GM19395 (cell line): Measurements from ENCODE around the gene UGT1A5.

Source experiments
- ATAC-seq: cut with Tn5 transposase; IDR thresholded peaks from one replicate; pipeline ENCODE4 v1.9.1; 2021; ENCODE audit warnings: mild to moderate bottlenecking, moderate library complexity; ENCODE audit not compliant: unreplicated experiment

Gene UGT1A5

GRCh38 chr2:233712611-233713261 is at the start of gene UGT1A5:
Gene UGT1A5 (plus strand): TSS chr2:233712907. CDS start chr2:233712992, 85 bp downstream.
- ATAC-seq: no peak

GRCh38 chr2:233663911-233664310 is 48.8 kb upstream of the UGT1A5 start:
- ATAC-seq: no peak

DNA sequence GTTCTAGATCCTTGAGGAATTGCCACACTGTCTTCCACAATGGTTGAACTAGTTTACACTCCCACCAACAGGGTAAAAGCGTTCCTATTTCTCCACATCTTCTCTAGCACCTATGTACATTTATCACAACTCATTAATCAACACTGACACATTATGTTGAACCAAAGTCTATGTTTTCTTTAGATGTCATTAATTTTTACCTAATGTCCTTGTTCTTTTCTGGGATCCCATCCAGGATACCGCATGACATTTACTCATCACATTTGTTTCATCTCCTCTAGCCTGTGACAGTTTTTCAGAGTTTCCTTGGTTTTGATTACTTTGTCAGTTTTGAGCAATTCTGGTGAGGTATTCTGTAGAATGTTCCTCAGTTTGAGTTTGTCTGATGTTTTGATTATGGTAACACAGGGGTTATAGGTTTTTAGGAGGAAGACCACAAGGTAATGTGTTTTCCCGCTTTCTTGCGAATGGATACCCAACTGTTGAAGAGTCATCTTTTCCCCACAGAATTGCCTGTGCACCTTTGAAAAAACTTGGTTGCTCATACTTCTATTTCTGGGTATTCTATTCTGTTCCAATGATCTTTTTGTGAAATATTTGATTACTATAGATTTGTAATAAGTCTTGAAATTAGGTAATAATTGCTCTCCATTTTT is 44.0 kb upstream of the UGT1A5 start:
- ATAC-seq: no peak

- no peak for ATAC-seq
Observed at GRCh38 chr2:233671290-233672161, 41.2 kb upstream of the UGT1A5 start, which contains the start of gene UGT1A9. Gene UGT1A9 (plus strand): TSS chr2:233671898. CDS start chr2:233671935, 37 bp downstream.

DNA sequence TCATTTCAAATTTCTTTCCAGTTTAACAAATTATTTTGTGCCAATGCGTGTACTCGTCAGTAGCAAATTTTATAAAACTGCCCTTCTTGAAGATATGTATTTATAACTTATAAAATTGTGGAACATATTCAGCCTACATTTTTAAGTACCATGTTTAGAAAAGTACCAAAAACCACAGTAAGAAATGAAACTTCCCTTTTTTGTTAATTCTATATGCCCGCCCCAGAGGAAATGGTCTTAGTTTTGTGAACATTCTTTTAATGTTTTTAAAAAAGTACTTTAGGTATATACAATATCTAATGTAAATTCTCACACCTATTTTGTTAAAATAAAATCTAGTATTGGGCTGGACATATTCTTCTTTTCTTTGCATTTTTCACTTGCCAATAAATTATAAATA is 39.8 kb upstream of the UGT1A5 start:
- ATAC-seq: no peak

DNA sequence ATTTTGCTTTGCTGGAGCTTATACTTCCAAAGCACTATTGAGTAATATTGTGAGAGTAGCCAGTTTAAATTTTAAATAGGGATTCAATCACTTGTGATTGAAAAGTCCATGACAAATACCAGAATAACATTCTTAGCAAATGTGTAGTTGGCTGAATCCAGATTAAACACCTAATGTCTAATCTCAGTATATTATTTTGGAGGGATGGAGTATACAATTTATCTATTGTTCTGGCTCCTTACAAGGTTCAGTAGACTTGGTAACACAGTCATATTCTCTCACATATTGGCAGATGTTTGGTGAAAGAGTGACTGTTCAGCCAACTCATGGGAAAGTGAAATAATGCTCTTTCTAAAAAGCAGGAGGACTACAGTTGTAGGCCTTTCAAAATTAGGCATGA is 38.8 kb upstream of the UGT1A5 start:
- ATAC-seq: no peak

DNA sequence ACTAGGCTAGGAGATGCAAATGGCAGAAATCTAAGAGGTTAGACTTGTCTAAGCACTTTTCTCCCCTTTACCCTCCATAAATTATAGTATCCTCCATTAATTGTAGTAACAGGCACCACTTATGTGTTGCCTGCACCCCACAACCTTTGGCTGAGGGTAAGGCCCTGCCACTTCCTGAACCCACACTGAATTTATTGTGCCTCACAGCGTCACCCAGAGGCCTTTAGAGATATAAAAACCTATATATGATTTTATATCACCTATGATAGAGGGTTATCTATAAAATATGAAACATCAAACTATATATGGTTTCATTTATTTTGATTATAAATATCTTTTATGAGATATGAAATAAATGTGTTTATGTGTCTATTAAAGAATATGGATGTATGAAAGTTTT is 38.4 kb upstream of the UGT1A5 start:
- no peak for ATAC-seq

DNA sequence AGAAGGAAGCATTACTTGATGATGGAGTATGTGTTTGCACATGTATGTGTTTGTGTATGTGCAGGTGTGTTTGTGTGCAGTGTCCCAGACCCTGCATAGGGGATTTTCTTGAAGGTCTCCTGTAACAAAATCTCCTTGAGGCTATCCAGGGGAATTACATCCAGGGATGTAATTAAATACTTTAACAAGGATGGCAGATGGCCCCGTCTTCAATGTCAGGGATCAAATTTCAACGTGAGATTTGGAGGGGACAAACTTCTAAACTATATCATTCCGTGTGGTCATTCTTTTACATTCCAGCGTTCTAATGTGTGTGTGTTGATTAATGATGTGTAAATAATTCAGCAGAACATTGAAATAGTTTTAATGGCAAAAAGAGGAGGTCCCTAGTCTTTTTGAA is 37.7 kb upstream of the UGT1A5 start:
- no peak for ATAC-seq

DNA sequence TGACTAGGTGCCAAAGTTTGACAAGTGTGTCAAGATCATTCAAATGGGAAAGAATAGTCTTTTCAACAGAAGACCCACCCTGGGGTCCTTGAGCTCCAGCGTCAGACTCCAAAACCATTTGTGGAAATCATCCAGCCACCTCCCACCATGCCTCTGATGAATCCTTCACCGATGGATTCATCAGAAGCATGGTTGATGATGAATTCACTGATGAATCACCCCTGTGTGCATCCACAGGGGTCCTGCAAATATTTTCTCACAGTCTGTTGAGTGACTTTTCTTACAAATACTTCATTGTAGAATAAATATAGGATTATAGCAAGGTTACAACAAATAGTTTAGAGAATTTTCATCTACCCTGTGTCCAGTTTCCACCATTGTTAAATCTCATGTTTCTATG is 36.7 kb upstream of the UGT1A5 start:
- ATAC-seq: no peak

DNA sequence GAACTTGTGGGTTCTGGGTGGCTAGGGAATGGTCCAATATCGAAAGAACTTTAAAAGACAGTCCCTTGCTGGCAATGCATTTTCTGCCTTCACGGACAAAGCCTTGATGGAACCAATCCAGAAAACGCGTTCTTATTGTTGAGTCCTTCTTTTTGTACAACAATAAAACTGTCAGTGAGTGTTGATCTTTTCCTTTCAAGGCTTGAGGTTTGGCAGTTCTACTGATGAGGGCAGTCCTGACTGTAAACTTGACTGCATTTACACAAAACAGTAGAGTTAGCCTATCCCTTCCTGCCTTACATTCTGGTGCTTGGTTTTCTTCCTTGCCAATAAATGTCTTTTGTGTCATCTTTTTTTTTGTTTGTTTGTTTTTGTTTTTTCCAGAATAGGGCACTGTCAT is 33.5 kb upstream of the UGT1A5 start:
- ATAC-seq: no peak

DNA sequence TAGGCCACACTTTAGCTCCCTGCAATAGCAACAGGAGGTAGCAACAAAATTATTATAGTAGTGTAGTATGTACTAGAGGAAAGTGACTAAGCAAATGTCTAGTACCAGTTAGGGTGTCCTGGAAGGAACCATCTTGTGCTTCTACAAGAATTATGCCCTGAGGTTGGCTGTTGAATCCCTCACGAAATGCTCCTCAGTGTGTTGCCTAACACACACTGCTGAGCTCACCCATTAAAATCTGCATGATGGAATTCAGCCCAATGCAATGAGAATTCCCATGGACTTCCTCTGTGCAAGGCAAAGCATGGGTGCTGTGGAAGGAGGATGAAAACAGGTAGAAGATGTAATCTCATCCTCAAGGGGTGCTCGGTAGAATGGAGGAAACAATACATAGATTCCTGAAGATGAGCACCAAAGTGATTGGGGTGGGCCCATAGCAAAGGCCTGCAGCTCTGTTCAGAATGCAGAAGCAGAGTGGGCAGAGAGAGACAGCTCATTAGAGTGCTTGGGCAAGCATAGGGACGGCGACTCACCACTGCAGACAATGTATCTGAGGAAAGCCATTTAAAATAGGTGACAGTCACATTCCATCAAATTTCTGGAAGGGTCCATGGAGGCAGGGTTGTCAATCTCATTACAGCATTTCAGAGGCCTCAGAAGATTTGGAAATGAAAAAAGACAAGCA is 32.2 kb upstream of the UGT1A5 start:
- no peak for ATAC-seq

GRCh38 chr2:233681521-233682099 is 31.1 kb upstream of the UGT1A5 start, which contains the start of gene UGT1A7:
Gene UGT1A7 (plus strand): TSS chr2:233681901. CDS start chr2:233681938, 37 bp downstream.
- ATAC-seq: no peak

DNA sequence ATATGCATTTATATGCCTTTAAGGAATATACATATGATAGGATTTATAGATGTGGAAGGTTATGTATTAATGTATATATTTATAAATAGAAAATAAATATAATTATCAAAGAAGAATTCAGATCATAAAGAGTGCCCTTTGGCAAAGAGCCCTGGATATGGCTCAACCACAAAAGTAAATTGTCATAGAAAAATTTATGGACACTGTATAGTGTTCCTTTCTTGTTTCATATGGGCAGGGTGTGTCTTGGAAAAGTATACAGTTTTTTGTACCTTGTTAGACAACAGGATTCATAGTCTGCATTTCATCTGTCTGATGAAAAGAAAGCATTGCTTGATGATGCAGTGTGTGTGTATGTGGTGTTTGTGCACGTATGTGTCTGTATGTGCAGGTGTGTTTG is 28.1 kb upstream of the UGT1A5 start:
- ATAC-seq: no peak

DNA sequence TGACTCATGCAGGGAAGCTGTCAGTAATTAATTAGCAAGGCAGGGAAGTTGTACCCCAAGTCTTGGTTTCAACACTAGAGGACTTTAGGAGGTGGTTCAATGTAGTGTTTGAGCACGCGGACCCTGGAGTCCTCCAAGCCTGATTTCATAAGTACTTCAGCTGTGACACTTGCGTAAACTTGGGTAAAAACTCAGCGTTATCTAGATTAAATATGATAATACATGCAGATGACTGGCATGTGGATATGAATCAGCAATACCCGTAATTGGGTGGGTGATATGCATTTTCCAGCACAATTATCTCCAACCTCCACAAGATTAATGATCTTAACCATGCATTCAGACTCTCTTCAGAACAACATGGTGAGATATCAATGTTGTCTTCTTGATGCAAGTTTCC is 25.8 kb upstream of the UGT1A5 start:
- ATAC-seq: no peak

DNA sequence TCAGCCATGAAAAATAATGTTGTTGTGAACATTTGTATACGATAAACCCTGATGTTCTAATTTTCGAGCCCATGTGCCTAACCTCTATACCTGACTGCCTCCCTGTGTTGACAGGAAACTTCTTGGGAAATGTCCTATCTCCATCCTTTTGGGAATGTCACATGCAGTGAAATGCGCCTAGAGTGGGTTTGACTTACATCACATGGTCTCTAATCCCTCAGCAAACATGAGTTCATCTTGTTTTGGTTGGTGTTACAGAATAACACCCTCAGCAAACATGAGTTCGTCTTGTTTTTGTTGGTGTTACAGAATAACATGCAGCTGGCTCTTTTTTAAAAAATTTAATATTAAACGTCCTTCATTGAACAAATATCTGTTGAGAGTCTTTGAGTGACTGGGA is 24.4 kb upstream of the UGT1A5 start:
- ATAC-seq: no peak

- ATAC-seq: no peak
Observed at GRCh38 chr2:233689031-233689430, 23.7 kb upstream of the UGT1A5 start.

DNA sequence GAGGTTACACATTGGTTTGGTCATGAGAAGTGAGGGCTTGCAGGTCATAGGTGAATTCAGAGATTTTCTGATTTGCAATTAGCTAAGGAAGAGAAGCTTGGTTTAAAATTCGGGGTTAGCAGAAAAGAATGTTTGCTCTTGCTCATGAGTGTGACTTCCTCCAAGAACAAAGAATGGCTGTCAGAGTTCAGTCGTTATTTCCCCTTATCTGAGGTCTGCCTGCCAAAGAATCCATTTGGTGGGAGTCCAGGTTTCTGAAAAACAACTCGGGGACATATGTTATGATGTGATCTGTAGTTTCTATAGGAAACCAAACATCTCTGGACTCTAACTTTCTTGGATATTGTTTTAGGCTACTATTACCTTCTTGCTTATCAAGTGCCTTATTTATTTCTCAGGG is 23.2 kb upstream of the UGT1A5 start:
- no peak for ATAC-seq

- ATAC-seq: no peak
Observed at GRCh38 chr2:233690444-233690843, 22.3 kb upstream of the UGT1A5 start.

GRCh38 chr2:233691443-233692433 is 21.0 kb upstream of the UGT1A5 start:
- no peak for ATAC-seq
